HepG2 (cell line): ENCODE data around the gene FAM222B. TPM values are rescaled to one million over a fixed set of nuclear protein-coding genes. Genes with fewer than 3 reads are reported as not detected.

Experiments
- CEBPG ChIP-seq: IDR thresholded peaks from 2 replicates; pipeline ENCODE4 v1.6.1; 2016
- CENPT ChIP-seq: sonication (generic); formaldehyde crosslinking; IDR thresholded peaks from 2 replicates; pipeline ENCODE4 v1.8.0; 2022; ENCODE audit warnings: low read depth, mild to moderate bottlenecking, moderate library complexity, missing genetic modification reagents
- FOXA1 ChIP-seq, 2 experiments: fragments of 450-650 bp in 1 of 2; sonication (generic) in 1 of 2; formaldehyde crosslinking in 1 of 2; IDR thresholded peaks; 2 replicates each; pipeline versions ENCODE4 v1.4.0 to v1.6.1; 2016 to 2020; ENCODE audit warnings: missing genetic modification reagents in 1 of 2
- GLI4 ChIP-seq: sonication (generic); formaldehyde crosslinking; IDR thresholded peaks from 2 replicates; pipeline ENCODE4 v1.5.1; 2020; ENCODE audit warnings: missing genetic modification reagents, mild to moderate bottlenecking, moderate library complexity, borderline replicate concordance
- KDM2A ChIP-seq: sonication (generic); formaldehyde crosslinking; IDR thresholded peaks from 2 replicates; pipeline ENCODE4 v1.4.0; 2020; ENCODE audit warnings: low read depth, missing genetic modification reagents, borderline replicate concordance
- KLF11 ChIP-seq: IDR thresholded peaks from 2 replicates; pipeline ENCODE4 v1.6.1; 2016; ENCODE audit warnings: missing compliant biosample characterization
- RFX1 ChIP-seq: fragments of 450-650 bp; IDR thresholded peaks from 2 replicates; pipeline ENCODE4 v1.6.1; 2017
- RXRA ChIP-seq: sonication (generic); formaldehyde crosslinking; IDR thresholded peaks from 2 replicates; pipeline ENCODE4 v1.5.1; 2020; ENCODE audit warnings: missing genetic modification reagents
- SKI ChIP-seq: fragments of 450-650 bp; IDR thresholded peaks from one replicate; pipeline ENCODE4 v1.6.1; 2018; ENCODE audit warnings: mild to moderate bottlenecking; ENCODE audit not compliant: partially characterized antibody
- TRIM24 ChIP-seq: sonication (generic); formaldehyde crosslinking; IDR thresholded peaks from 2 replicates; pipeline ENCODE4 v1.8.0; 2022; ENCODE audit warnings: mild to moderate bottlenecking, missing genetic modification reagents
- ZNF337 ChIP-seq: sonication (generic); formaldehyde crosslinking; IDR thresholded peaks from 2 replicates; pipeline ENCODE4 v1.5.1; 2020; ENCODE audit warnings: missing genetic modification reagents, low read depth, mild to moderate bottlenecking, borderline replicate concordance
- ZNF510 ChIP-seq: sonication (generic); formaldehyde crosslinking; IDR thresholded peaks from 2 replicates; pipeline ENCODE4 v1.4.0; 2020; ENCODE audit warnings: low read depth, mild to moderate bottlenecking, missing genetic modification reagents
- ZNF615 ChIP-seq: sonication (generic); formaldehyde crosslinking; IDR thresholded peaks from 2 replicates; pipeline ENCODE4 v1.5.0; 2020; ENCODE audit warnings: mild to moderate bottlenecking, missing genetic modification reagents, borderline replicate concordance
- ZSCAN12 ChIP-seq: sonication (generic); formaldehyde crosslinking; IDR thresholded peaks from 2 replicates; pipeline ENCODE4 v1.9.0; 2021; ENCODE audit warnings: mild to moderate bottlenecking, missing genetic modification reagents
- polyA plus RNA-seq, 8 experiments: library from polyadenylated mRNA; depleted of rRNA in 3 of 8; stranded (reverse) in 7 of 8; unstranded in 1 of 8; fragments of >200 nt; fragmentation: Illumina TruSeq in 4 of 8; extraction: Trizol in 4 of 8; gene quantifications; 2 replicates each; pipeline versions ENCODE4 v1.2.1 to v1.2.3, GENCODE V29; 2011 to 2016; ENCODE audit warnings: low read depth in 4 of 8, missing spikeins in 1 of 8, mixed read lengths in 1 of 8; ENCODE audit not compliant: insufficient read depth in 1 of 8
- total RNA-seq, 5 experiments: library from RNA; depleted of rRNA; stranded (reverse); fragments of >200 nt; fragmentation: Illumina TruSeq; extraction: Trizol; gene quantifications; 2 replicates each; pipeline ENCODE4 v1.2.3, GENCODE V29; 2016; ENCODE audit warnings: low read depth in 1 of 5
- TF ChIP-seq, protein P1 (sequence below): sonication (generic); formaldehyde crosslinking; IDR thresholded peaks from 2 replicates; pipeline ENCODE4 v1.4.0; 2020; ENCODE audit warnings: missing genetic modification reagents, borderline replicate concordance
- TF ChIP-seq, protein P2 (sequence below): sonication (generic); formaldehyde crosslinking; IDR thresholded peaks from 2 replicates; pipeline ENCODE4 v1.4.0; 2020; ENCODE audit warnings: mild to moderate bottlenecking, missing genetic modification reagents
- TF ChIP-seq, protein P3 (sequence below): sonication (generic); formaldehyde crosslinking; IDR thresholded peaks from 2 replicates; pipeline ENCODE4 v1.5.0; 2020; ENCODE audit warnings: mild to moderate bottlenecking, missing genetic modification reagents
- TF ChIP-seq, protein P4 (sequence below): IDR thresholded peaks from 2 replicates; pipeline ENCODE4 v1.6.1; 2016
- TF ChIP-seq, protein P5 (sequence below): sonication (generic); formaldehyde crosslinking; IDR thresholded peaks from 2 replicates; pipeline ENCODE4 v1.5.1; 2020; ENCODE audit warnings: missing genetic modification reagents, mild to moderate bottlenecking, borderline replicate concordance
- TF ChIP-seq, protein P6 (sequence below): sonication (generic); formaldehyde crosslinking; IDR thresholded peaks from 2 replicates; pipeline ENCODE4 v1.4.0; 2020; ENCODE audit warnings: missing genetic modification reagents

Gene FAM222B
- total and polyA plus RNA-seq, 2 of the 13 experiments (the other 11 are each of a cell fraction or from before 2014, with no cell fraction given) = 3.5 to 7.3 TPM

DNA sequence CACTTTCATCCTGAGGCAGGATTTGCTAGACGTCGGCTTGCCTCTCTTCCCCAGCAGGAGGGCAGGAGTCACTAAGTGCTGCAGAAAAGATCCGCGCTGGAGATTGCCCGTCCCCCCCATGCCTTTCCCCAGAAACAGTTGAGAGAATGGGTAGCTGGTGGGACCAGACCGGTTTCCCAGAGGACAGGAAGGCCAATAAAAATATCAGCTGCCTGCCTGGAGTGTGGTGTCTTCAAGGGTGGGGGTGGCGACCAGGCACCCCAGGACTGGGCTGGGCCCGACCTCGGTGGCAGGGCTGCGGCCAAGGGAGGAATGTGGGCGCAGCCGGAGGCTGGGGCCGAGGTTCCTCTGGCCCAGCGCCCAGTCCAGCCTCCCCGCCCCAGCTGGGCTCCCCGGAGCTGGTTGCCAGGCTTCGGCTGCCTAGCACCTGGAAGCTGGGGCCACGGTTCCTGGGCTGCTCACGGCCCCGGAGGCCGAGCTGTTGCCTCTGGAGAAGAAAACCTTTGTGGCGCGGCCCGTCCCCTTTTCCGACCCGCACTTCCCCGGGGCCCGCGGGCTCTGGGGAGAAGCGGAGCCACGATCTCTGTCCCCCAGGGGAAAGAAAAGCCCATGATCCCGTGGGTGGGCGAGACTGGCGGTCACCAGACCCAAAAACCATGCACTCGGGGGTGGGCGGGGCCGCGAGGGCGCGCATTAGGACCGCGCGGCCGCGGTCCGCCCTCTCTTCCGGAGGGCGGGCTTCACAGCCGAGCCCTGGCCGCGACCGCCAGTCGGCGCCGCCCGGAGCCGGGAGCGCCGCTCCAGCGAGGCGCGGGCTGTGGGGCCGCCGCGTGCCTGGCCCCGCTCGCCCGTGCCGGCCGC, 99.1 kb downstream of the FAM222B start, which contains the start of gene TRAF4 (continued):
- TF ChIP-seq, protein P1, sequence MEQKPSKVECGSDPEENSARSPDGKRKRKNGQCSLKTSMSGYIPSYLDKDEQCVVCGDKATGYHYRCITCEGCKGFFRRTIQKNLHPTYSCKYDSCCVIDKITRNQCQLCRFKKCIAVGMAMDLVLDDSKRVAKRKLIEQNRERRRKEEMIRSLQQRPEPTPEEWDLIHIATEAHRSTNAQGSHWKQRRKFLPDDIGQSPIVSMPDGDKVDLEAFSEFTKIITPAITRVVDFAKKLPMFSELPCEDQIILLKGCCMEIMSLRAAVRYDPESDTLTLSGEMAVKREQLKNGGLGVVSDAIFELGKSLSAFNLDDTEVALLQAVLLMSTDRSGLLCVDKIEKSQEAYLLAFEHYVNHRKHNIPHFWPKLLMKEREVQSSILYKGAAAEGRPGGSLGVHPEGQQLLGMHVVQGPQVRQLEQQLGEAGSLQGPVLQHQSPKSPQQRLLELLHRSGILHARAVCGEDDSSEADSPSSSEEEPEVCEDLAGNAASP (CRISPR knock-in tag) = no peak
- TF ChIP-seq, protein P2, sequence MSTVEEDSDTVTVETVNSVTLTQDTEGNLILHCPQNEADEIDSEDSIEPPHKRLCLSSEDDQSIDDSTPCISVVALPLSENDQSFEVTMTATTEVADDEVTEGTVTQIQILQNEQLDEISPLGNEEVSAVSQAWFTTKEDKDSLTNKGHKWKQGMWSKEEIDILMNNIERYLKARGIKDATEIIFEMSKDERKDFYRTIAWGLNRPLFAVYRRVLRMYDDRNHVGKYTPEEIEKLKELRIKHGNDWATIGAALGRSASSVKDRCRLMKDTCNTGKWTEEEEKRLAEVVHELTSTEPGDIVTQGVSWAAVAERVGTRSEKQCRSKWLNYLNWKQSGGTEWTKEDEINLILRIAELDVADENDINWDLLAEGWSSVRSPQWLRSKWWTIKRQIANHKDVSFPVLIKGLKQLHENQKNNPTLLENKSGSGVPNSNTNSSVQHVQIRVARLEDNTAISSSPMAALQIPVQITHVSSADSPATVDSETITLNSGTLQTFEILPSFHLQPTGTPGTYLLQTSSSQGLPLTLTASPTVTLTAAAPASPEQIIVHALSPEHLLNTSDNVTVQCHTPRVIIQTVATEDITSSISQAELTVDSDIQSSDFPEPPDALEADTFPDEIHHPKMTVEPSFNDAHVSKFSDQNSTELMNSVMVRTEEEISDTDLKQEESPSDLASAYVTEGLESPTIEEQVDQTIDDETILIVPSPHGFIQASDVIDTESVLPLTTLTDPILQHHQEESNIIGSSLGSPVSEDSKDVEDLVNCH (CRISPR knock-in tag) = no peak
- TF ChIP-seq, protein P3, sequence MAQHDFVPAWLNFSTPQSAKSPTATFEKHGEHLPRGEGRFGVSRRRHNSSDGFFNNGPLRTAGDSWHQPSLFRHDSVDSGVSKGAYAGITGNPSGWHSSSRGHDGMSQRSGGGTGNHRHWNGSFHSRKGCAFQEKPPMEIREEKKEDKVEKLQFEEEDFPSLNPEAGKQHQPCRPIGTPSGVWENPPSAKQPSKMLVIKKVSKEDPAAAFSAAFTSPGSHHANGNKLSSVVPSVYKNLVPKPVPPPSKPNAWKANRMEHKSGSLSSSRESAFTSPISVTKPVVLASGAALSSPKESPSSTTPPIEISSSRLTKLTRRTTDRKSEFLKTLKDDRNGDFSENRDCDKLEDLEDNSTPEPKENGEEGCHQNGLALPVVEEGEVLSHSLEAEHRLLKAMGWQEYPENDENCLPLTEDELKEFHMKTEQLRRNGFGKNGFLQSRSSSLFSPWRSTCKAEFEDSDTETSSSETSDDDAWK (CRISPR knock-in tag) = no peak
- TF ChIP-seq FOXA1 (IDR thresholded peaks at IDR 0.05) (no peak), FOXA1 (CRISPR knock-in tag; IDR thresholded peaks at IDR 0.05) (no peak), ZNF510 (CRISPR knock-in tag) (no peak), SKI (peak; percentile 17), KDM2A (peak; percentile 79; the same call in 1 of the 2 replicates), CEBPG (no peak), TRIM24 (CRISPR knock-in tag) (no peak), RXRA (CRISPR knock-in tag) (0 out of 2 replicates have a peak, but pooled peaks have one; percentile 10), ZNF615 (no peak), RFX1 (no peak; the same call in 1 of the 2 replicates), KLF11 (CRISPR knock-in tag) (no peak), GLI4 (no peak), ZNF337 (CRISPR knock-in tag) (no peak), CENPT (CRISPR knock-in tag) (no peak; the same call in 1 of the 2 replicates), ZSCAN12 (CRISPR knock-in tag) (no peak; the same call in 1 of the 2 replicates)
- TF ChIP-seq, protein P4, sequence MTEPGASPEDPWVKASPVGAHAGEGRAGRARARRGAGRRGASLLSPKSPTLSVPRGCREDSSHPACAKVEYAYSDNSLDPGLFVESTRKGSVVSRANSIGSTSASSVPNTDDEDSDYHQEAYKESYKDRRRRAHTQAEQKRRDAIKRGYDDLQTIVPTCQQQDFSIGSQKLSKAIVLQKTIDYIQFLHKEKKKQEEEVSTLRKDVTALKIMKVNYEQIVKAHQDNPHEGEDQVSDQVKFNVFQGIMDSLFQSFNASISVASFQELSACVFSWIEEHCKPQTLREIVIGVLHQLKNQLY (CRISPR knock-in tag) = no peak
- TF ChIP-seq, protein P5, sequence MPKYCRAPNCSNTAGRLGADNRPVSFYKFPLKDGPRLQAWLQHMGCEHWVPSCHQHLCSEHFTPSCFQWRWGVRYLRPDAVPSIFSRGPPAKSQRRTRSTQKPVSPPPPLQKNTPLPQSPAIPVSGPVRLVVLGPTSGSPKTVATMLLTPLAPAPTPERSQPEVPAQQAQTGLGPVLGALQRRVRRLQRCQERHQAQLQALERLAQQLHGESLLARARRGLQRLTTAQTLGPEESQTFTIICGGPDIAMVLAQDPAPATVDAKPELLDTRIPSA = no peak
- TF ChIP-seq, protein P6, sequence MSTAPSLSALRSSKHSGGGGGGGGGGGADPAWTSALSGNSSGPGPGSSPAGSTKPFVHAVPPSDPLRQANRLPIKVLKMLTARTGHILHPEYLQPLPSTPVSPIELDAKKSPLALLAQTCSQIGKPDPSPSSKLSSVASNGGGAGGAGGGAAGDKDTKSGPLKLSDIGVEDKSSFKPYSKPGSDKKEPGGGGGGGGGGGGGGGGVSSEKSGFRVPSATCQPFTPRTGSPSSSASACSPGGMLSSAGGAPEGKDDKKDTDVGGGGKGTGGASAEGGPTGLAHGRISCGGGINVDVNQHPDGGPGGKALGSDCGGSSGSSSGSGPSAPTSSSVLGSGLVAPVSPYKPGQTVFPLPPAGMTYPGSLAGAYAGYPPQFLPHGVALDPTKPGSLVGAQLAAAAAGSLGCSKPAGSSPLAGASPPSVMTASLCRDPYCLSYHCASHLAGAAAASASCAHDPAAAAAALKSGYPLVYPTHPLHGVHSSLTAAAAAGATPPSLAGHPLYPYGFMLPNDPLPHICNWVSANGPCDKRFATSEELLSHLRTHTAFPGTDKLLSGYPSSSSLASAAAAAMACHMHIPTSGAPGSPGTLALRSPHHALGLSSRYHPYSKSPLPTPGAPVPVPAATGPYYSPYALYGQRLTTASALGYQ (CRISPR knock-in tag) = no peak
